Hepatocyte (in vitro differentiated cells): ENCODE data around the gene GPR61. TPM values are rescaled to one million over a fixed set of nuclear protein-coding genes. Genes with fewer than 3 reads are reported as not detected.

Experiments used
- DNase-seq: peaks from one replicate; pipeline ENCODE4 v3.0.0-alpha.2; 2016; ENCODE audit warnings: low spot score
- H2AFZ ChIP-seq: fragments of 200-600 bp; sonication (generic); 2 replicates; pipeline ENCODE4 v1.6.0; 2016; ENCODE audit warnings: antibody characterized with exemption, mild to moderate bottlenecking
- H3K27ac ChIP-seq: fragments of 200-600 bp; sonication (generic); 2 replicates; pipeline ENCODE4 v1.5.1; 2016; ENCODE audit warnings: mild to moderate bottlenecking
- H3K27me3 ChIP-seq: fragments of 200-600 bp; sonication (generic); 2 replicates; pipeline ENCODE4 v1.6.1; 2016
- H3K36me3 ChIP-seq: fragments of 200-600 bp; sonication (generic); replicated peaks from 2 replicates; pipeline ENCODE4 v1.5.1; 2016; ENCODE audit warnings: low read depth; ENCODE audit not compliant: insufficient read depth
- H3K4me1 ChIP-seq: fragments of 200-600 bp; sonication (generic); 2 replicates; pipeline ENCODE4 v1.5.1; 2016; ENCODE audit warnings: mild to moderate bottlenecking, moderate library complexity; ENCODE audit not compliant: insufficient read depth
- H3K4me2 ChIP-seq: fragments of 200-600 bp; sonication (generic); 2 replicates; pipeline ENCODE4 v1.6.0; 2016
- H3K4me3 ChIP-seq: fragments of 200-600 bp; sonication (generic); 2 replicates; pipeline ENCODE4 v1.5.1; 2016; ENCODE audit warnings: mild to moderate bottlenecking
- H3K79me2 ChIP-seq: fragments of 200-600 bp; sonication (generic); 2 replicates; pipeline ENCODE4 v1.6.0; 2017; ENCODE audit warnings: mild to moderate bottlenecking
- H3K9me2 ChIP-seq: fragments of 200-600 bp; sonication (generic); replicated peaks from 2 replicates; pipeline ENCODE4 v1.6.0; 2017; ENCODE audit warnings: mild to moderate bottlenecking; ENCODE audit not compliant: insufficient read depth
- H3K9me3 ChIP-seq: fragments of 200-600 bp; sonication (generic); 2 replicates; pipeline ENCODE4 v1.5.1; 2016; ENCODE audit warnings: low read depth, mild to moderate bottlenecking
- H4K20me1 ChIP-seq: fragments of 200-600 bp; sonication (generic); 2 replicates; pipeline ENCODE4 v1.6.0; 2016; ENCODE audit warnings: mild to moderate bottlenecking; ENCODE audit not compliant: insufficient read depth, poor library complexity, severe bottlenecking
- EZH2 ChIP-seq: fragments of 200-600 bp; sonication (generic); IDR thresholded peaks from 2 replicates; pipeline ENCODE4 v1.6.1; 2016; ENCODE audit warnings: antibody characterized with exemption, mild to moderate bottlenecking, borderline replicate concordance
- EZH2phosphoT487 ChIP-seq: fragments of 200-600 bp; sonication (generic); IDR thresholded peaks from one replicate; pipeline ENCODE4 v1.6.1; 2018; ENCODE audit warnings: antibody characterized with exemption, mild to moderate bottlenecking, low read depth, moderate library complexity; ENCODE audit not compliant: unreplicated experiment, severe bottlenecking
- WGBS: methylation state at CpG from one replicate; pipeline ENCODE4 v1.1.6; 2016; ENCODE audit warnings: low lambda C conversion rate; ENCODE audit errors: missing lambda C conversion rate; 5-methylcytosine and 5-hydroxymethylcytosine counted together
- polyA plus RNA-seq: library from polyadenylated mRNA; unstranded; fragments of >200 nt; fragmentation: Nextera tagmentation; extraction: Ambion mirVana; gene quantifications from 2 replicates; pipeline ENCODE4 v1.2.1, GENCODE V29; 2016
- total RNA-seq: library from RNA; depleted of rRNA; stranded (reverse); fragments of >200 nt; gene quantifications from 2 replicates; pipeline ENCODE4 v1.2.3, GENCODE V29; 2014
- TF ChIP-seq, protein P1 (sequence below): fragments of 200-600 bp; sonication (generic); IDR thresholded peaks from 2 replicates; pipeline ENCODE4 v1.5.1; 2016; ENCODE audit warnings: antibody characterized with exemption, mild to moderate bottlenecking; ENCODE audit not compliant: poor library complexity

GPR61 gene
- total and polyA plus RNA-seq, 2 experiments from 2014 or later: 0.50 to 1.1 TPM

GRCh38 chr1:109531380-109531779 is 8.3 kb upstream of the GPR61 start:
- TF ChIP-seq EZH2: no peak
- TF ChIP-seq, protein P1, sequence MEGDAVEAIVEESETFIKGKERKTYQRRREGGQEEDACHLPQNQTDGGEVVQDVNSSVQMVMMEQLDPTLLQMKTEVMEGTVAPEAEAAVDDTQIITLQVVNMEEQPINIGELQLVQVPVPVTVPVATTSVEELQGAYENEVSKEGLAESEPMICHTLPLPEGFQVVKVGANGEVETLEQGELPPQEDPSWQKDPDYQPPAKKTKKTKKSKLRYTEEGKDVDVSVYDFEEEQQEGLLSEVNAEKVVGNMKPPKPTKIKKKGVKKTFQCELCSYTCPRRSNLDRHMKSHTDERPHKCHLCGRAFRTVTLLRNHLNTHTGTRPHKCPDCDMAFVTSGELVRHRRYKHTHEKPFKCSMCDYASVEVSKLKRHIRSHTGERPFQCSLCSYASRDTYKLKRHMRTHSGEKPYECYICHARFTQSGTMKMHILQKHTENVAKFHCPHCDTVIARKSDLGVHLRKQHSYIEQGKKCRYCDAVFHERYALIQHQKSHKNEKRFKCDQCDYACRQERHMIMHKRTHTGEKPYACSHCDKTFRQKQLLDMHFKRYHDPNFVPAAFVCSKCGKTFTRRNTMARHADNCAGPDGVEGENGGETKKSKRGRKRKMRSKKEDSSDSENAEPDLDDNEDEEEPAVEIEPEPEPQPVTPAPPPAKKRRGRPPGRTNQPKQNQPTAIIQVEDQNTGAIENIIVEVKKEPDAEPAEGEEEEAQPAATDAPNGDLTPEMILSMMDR: no peak
- no peaks in the 10 kb centered on the region for H3K9me3 ChIP-seq
- WGBS: 92% methylated on average over 4 of the region's 4 CpGs

GRCh38 chr1:109531826-109532364 is 7.8 kb upstream of the GPR61 start:
- no peak for DNase-seq
- no peak overlapping the region for H3K4me3 ChIP-seq
- WGBS: 68% methylated on average over 16 of the region's 16 CpGs

More at GRCh38 chr1:109531380-109531779, 8.3 kb upstream of the GPR61 start:
- no peaks in the 10 kb centered on the region for H3K79me2 ChIP-seq
- no peak overlapping the region for H3K4me2 ChIP-seq
- DNase-seq: no peak
- H3K4me3 ChIP-seq: no peak overlapping the region
- no peaks in the 10 kb centered on the region for H3K9me2 ChIP-seq
- peaks cover 4% of the 10 kb centered on the region for H3K4me1 ChIP-seq
- H3K27me3 ChIP-seq: no peaks in the 10 kb centered on the region
- H4K20me1 ChIP-seq: no peaks in the 10 kb centered on the region
- H3K27ac ChIP-seq: no peak overlapping the region
- no peaks in the 10 kb centered on the region for H3K36me3 ChIP-seq
- no peak overlapping the region for H2AFZ ChIP-seq

GRCh38 chr1:109532365-109533136 is 7.1 kb upstream of the GPR61 start:
- H3K9me3 ChIP-seq: no peaks in the 10 kb centered on the region
- no peaks in the 10 kb centered on the region for H4K20me1 ChIP-seq
- H2AFZ ChIP-seq: peak overlapping the region; percentile 78
- 23% methylated on average over 12 of the region's 12 CpGs for WGBS
- no peaks in the 10 kb centered on the region for H3K27me3 ChIP-seq
- H3K4me3 ChIP-seq: no peak overlapping the region
- peaks cover 4% of the 10 kb centered on the region for H3K4me1 ChIP-seq
- no peaks in the 10 kb centered on the region for H3K79me2 ChIP-seq
- TF ChIP-seq, protein P1: peak; percentile 93
- no peak for TF ChIP-seq EZH2phosphoT487
- DNase-seq: peak; percentile 83
- no peaks in the 10 kb centered on the region for H3K9me2 ChIP-seq
- no peak overlapping the region for H3K27ac ChIP-seq
- no peaks in the 10 kb centered on the region for H3K36me3 ChIP-seq
- peak overlapping the region; percentile 72 for H3K4me2 ChIP-seq

More at GRCh38 chr1:109531826-109532364, 7.8 kb upstream of the GPR61 start:
- no peak overlapping the region for H2AFZ ChIP-seq
- no peak overlapping the region for H3K4me2 ChIP-seq
- TF ChIP-seq EZH2 (no peak), EZH2phosphoT487 (no peak)
- TF ChIP-seq, protein P1: no peak
- H3K9me3 ChIP-seq: no peaks in the 10 kb centered on the region
- H3K9me2 ChIP-seq: no peaks in the 10 kb centered on the region
- H3K79me2 ChIP-seq: no peaks in the 10 kb centered on the region
- H4K20me1 ChIP-seq: no peaks in the 10 kb centered on the region
- H3K4me1 ChIP-seq: peaks cover 4% of the 10 kb centered on the region
- no peaks in the 10 kb centered on the region for H3K27me3 ChIP-seq
- no peaks in the 10 kb centered on the region for H3K36me3 ChIP-seq
- H3K27ac ChIP-seq: no peak overlapping the region
